Endothelial cell (in vitro differentiated cells): Measurements from ENCODE around the gene EOLA1. TPM values are rescaled to one million over a fixed set of nuclear protein-coding genes. Genes with fewer than 3 reads are reported as not detected.

Source experiments
- DNase-seq: peaks from one replicate; pipeline ENCODE4 v3.0.0; 2021; ENCODE audit warnings: low spot score
- H3K27ac Mint-ChIP-seq: one replicate; pipeline ENCODE4 v1.8.0; 2021; ENCODE audit warnings: mixed read lengths, inconsistent platforms; ENCODE audit not compliant: unreplicated experiment
- H3K27me3 Mint-ChIP-seq: one replicate; pipeline ENCODE4 v1.8.0; 2021; ENCODE audit warnings: mild to moderate bottlenecking, moderate library complexity, mixed read lengths, inconsistent platforms; ENCODE audit not compliant: unreplicated experiment
- H3K36me3 Mint-ChIP-seq: one replicate; pipeline ENCODE4 v1.8.0; 2021; ENCODE audit warnings: mild to moderate bottlenecking, low read depth, mixed read lengths, inconsistent platforms; ENCODE audit not compliant: unreplicated experiment
- H3K4me1 Mint-ChIP-seq: one replicate; pipeline ENCODE4 v1.8.0; 2021; ENCODE audit warnings: mild to moderate bottlenecking, mixed read lengths, inconsistent platforms; ENCODE audit not compliant: unreplicated experiment
- H3K4me3 Mint-ChIP-seq: one replicate; pipeline ENCODE4 v1.8.0; 2021; ENCODE audit warnings: mild to moderate bottlenecking, mixed read lengths, inconsistent platforms; ENCODE audit not compliant: unreplicated experiment
- H3K9me3 Mint-ChIP-seq: one replicate; pipeline ENCODE4 v1.8.0; 2021; ENCODE audit warnings: mixed read lengths, inconsistent platforms; ENCODE audit not compliant: unreplicated experiment
- total RNA-seq: library from RNA; stranded (reverse); fragmentation: NEBNext Ultra II Directional; extraction: Animal tissue kit (Norgen Biotek cat#: 25700); gene quantifications from one replicate; pipeline ENCODE4 v1.2.1, GENCODE V29; 2021; ENCODE audit not compliant: unreplicated experiment
- TF ChIP-seq, protein P1 (sequence below): fragments of 200-600 bp; sonication (generic); IDR thresholded peaks from one replicate; pipeline ENCODE4 v1.5.0; 2021; ENCODE audit warnings: antibody characterized with exemption; ENCODE audit not compliant: unreplicated experiment

The EOLA1 gene
- total RNA-seq, 1 donor from 2014 or later = 57.4 TPM

DNA sequence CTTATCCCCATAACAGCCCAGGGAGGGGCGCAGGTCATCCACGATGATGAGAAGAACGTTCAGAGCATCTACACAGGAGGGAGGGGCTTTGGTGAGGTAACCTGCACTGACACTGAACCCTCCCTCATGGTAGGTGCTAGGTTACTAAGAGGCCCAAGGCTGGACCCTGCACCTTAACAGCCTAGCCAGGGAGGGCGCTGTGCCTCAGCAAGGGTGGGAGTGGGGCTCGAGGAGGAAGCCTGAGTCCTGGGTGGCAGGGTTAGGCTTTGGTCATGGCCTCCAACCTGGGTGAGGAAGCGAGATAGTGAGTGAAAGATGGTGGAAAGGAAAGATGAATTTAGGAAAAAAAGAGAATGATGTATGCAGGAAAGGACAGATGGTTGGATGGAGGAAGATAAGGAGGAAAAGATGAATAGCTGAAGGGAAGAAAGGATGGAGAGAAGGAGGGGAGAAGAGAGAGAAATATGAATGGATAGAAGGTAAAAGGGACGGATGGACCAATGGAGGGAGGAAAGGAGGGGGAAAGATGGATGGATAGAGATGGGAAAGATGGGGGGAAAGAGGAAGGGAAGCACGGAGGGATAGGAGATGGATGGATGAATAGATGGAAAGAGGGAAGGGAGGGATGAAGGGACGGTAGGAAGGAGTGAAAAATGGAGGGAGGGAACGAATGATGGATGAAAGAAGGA is 36.4 kb upstream of the EOLA1 start:
- Mint-ChIP-seq H3K9me3 (no peaks in the 10 kb centered on the region), H3K27me3 (peaks cover 8% of the 10 kb centered on the region), H3K36me3 (no peaks in the 10 kb centered on the region), H3K4me1 (peaks cover 16% of the 10 kb centered on the region), H3K27ac (peak overlapping the region; percentile 96), H3K4me3 (peak overlapping the region; percentile 96)
- DNase-seq = peak; percentile 35
- TF ChIP-seq, protein P1, sequence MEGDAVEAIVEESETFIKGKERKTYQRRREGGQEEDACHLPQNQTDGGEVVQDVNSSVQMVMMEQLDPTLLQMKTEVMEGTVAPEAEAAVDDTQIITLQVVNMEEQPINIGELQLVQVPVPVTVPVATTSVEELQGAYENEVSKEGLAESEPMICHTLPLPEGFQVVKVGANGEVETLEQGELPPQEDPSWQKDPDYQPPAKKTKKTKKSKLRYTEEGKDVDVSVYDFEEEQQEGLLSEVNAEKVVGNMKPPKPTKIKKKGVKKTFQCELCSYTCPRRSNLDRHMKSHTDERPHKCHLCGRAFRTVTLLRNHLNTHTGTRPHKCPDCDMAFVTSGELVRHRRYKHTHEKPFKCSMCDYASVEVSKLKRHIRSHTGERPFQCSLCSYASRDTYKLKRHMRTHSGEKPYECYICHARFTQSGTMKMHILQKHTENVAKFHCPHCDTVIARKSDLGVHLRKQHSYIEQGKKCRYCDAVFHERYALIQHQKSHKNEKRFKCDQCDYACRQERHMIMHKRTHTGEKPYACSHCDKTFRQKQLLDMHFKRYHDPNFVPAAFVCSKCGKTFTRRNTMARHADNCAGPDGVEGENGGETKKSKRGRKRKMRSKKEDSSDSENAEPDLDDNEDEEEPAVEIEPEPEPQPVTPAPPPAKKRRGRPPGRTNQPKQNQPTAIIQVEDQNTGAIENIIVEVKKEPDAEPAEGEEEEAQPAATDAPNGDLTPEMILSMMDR = no peak

DNA sequence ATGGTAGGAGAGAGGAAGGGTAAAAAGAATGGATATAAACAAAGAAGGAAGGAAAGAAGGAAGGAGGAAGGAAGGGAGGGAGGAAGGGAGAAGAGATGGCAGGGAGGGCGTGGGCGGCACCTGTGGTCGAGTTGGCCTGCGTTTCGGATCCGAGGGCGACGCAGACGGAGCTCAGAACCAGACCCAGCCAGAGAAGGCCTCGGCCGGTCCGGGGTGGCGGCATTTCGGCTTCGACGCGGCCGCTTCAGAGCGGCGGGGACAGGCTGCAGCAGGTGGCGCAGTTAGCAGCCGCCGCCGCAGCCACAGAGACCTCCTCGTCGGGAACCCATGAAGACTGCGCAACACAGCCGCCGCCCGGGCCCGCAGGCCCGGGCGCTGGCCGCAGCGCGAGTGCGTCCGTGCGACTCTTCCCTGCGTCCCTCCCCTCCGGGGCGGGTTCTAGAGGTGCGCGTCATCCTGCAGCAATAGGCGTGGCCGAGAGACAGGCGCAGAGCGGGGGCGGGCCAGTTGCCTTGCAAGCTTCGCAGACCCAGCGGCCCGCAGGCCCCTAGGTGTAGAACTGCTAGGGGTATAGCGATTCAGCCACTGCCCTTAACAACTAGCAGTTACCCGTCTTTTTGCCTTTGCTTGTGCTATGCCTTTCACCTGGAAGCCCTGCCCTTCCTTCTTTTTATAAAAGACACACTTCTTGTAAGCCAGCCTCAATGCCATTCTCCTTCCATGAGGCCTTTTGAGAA is 35.7 kb upstream of the EOLA1 start, which contains the start of gene IDS:
IDS (minus strand) TSS at position 392 of the 737 bp plus-strand sequence; CDS start at position 223, 169 bp downstream.
- Mint-ChIP-seq H3K4me3 (peak within 1 kb of the TSS; percentile 96), H3K27ac (peak within 1 kb of the TSS; percentile 96), H3K36me3 (no peaks in the 10 kb centered on the region), H3K9me3 (no peaks in the 10 kb centered on the region), H3K27me3 (peaks cover 8% of the 10 kb centered on the region), H3K4me1 (peaks cover 16% of the 10 kb centered on the region)
- peak; percentile 79 for DNase-seq
- TF ChIP-seq, protein P1 = no peak

DNA sequence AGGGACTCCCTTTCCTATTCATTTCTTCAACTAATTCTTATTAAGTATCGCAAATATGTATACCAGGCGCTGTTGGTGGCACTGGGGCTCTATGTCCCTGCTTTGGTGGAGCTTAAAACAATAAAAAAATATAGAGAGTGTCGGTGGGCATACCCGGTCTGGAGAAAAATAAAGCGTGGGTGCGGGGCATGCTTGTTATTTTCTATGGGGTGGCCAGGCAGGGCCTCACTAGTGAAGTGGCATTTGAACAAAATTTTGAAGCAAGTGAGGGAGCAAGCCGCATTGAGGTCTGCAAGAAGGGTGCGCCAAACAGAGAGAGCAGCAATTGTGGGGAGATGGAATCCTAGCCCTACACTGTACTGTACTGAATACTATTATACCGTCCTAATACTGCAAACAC is 35.1 kb upstream of the EOLA1 start:
- Mint-ChIP-seq H3K9me3 (no peaks in the 10 kb centered on the region), H3K27me3 (peaks cover 8% of the 10 kb centered on the region), H3K4me3 (peak overlapping the region; percentile 82), H3K4me1 (peaks cover 19% of the 10 kb centered on the region), H3K27ac (peak overlapping the region; percentile 78), H3K36me3 (no peaks in the 10 kb centered on the region)
- DNase-seq = no peak
- TF ChIP-seq, protein P1 = no peak

DNA sequence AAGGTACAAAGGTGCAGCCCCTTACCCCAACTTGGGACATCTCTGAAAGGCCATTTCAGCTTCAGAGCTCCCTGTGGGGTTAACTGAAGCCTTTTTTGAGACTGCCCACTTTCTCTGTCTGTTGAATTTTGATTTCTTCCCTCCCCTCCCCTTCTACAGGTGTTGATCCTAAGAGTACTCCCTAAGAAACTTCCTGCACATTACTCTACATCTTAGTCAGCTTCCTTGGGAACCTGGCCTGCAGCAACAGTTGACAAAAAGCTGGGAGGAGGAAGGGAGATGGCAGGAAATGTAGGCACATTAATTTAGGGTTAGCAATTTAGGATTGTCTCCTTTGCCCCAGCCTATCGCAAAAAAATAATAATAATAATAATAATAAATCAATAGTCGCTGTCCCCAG is 34.5 kb upstream of the EOLA1 start:
- peaks cover 19% of the 10 kb centered on the region for H3K4me1 Mint-ChIP-seq
- peaks cover 8% of the 10 kb centered on the region for H3K27me3 Mint-ChIP-seq
- no peak for DNase-seq
- H3K27ac Mint-ChIP-seq = peak overlapping the region; percentile 78
- no peaks in the 10 kb centered on the region for H3K36me3 Mint-ChIP-seq
- TF ChIP-seq, protein P1 = no peak
- no peaks in the 10 kb centered on the region for H3K9me3 Mint-ChIP-seq
- no peak overlapping the region for H3K4me3 Mint-ChIP-seq

DNA sequence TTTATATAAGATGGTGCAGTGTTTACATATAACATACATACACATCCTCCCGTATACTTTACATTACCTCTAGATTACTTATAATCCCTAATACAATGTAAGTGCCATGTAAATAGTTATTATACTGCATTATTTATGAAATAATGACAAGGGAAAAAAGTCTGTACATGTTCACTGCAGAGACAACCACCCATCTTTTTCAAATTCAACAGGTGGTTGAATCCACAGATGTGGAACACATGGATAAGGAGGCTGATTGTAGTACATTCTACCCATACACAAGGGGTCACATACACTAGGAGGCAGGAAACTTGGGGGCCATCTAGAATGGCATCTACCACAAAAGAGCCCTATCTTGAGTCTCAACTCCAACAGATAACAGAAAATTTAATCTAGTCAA is 32.3 kb upstream of the EOLA1 start:
- DNase-seq = no peak
- H3K4me1 Mint-ChIP-seq = peaks cover 20% of the 10 kb centered on the region
- no peaks in the 10 kb centered on the region for H3K9me3 Mint-ChIP-seq
- no peak overlapping the region for H3K4me3 Mint-ChIP-seq
- H3K27me3 Mint-ChIP-seq = peaks cover 8% of the 10 kb centered on the region
- H3K27ac Mint-ChIP-seq = no peak overlapping the region
- TF ChIP-seq, protein P1 = no peak
- no peaks in the 10 kb centered on the region for H3K36me3 Mint-ChIP-seq
